Transverse colon (tissue), 4 donors: ENCODE results near the gene TRIP12. TPM values are rescaled to one million over a fixed set of nuclear protein-coding genes. Genes with fewer than 3 reads are reported as not detected.
A peak's percentile ranks its signal among the peaks of the same experiment; 100 is the strongest.

Experiments used
- DNase-seq: peaks from one replicate; pipeline ENCODE4 v3.0.0-alpha.2; 2019
- H3K27ac ChIP-seq, 4 donors: fragments of 200-600 bp; sonication (generic); 2 replicates each; pipeline ENCODE4 v1.5.1; 2016 to 2018; ENCODE audit warnings: inconsistent platforms in 4 of 4
- H3K27me3 ChIP-seq: fragments of 200-600 bp; sonication (generic); 2 replicates; pipeline ENCODE4 v1.5.1; 2017; ENCODE audit warnings: inconsistent platforms
- H3K36me3 ChIP-seq, 4 donors: fragments of 200-600 bp; sonication (generic); 2 replicates each; pipeline ENCODE4 v1.5.1; 2017 to 2019; ENCODE audit warnings: inconsistent platforms in 4 of 4
- H3K4me1 ChIP-seq, 4 donors: fragments of 200-600 bp; sonication (generic); 2 replicates each; pipeline ENCODE4 v1.5.1; 2017 to 2020; ENCODE audit warnings: inconsistent platforms in 4 of 4
- H3K4me3 ChIP-seq, 4 donors: fragments of 200-600 bp; sonication (generic); 1 replicate in 1 of 4; 2 replicates in 3 of 4; pipeline versions ENCODE4 v1.5.1 to v1.6.1; 2017 to 2019; ENCODE audit warnings: inconsistent platforms in 4 of 4
- H3K9me3 ChIP-seq, 2 donors: fragments of 200-600 bp; sonication (generic); 2 replicates each; pipeline ENCODE4 v1.5.1; 2017 to 2019; ENCODE audit warnings: inconsistent platforms in 2 of 2
- CTCF ChIP-seq, 5 experiments: fragments of 200-600 bp in 3 of 5; fragments of 450-650 bp in 2 of 5; sonication (generic) in 3 of 5; IDR thresholded peaks; 1 replicate in 2 of 5; 2 replicates in 3 of 5; pipeline ENCODE4 v1.5.1; 2016 to 2017; ENCODE audit warnings: antibody characterized with exemption in 5 of 5, inconsistent platforms in 3 of 5, mild to moderate bottlenecking in 2 of 5, moderate library complexity in 1 of 5
- EP300 ChIP-seq: sonication (generic); formaldehyde crosslinking; IDR thresholded peaks from one replicate; pipeline ENCODE4 v1.6.1; 2017; ENCODE audit warnings: antibody characterized with exemption, low read depth
- POLR2A ChIP-seq: fragments of 450-650 bp; IDR thresholded peaks from one replicate; pipeline ENCODE4 v1.6.1; 2016; ENCODE audit warnings: antibody characterized with exemption, mild to moderate bottlenecking, moderate library complexity
- POLR2AphosphoS5 ChIP-seq, 3 donors: sonication (generic); formaldehyde crosslinking; IDR thresholded peaks; one replicate each; pipeline ENCODE4 v1.6.1; 2016; ENCODE audit warnings: antibody characterized with exemption in 3 of 3
- WGBS, 2 donors: methylation state at CpG; one replicate each; pipeline ENCODE4 v1.1.5; 2018; ENCODE audit warnings: low coverage in 1 of 2; 5-methylcytosine and 5-hydroxymethylcytosine counted together
- in situ Hi-C, 4 donors: fragments of 200-750 bp; cut with MboI; loops; one replicate each; pipeline versions ENCODE4 v1.15.0 to v1.15.1; 2017; ENCODE audit warnings: low sequenced_read_pairs in 3 of 4, low pct_ligation_motif_present in 1 of 4, low pct_unique_long_range_greater_than_20kb in 1 of 4
- intact Hi-C: fragments of 100-400 bp; cut with DNase I; formaldehyde crosslinking; loops from one replicate; pipeline ENCODE4 v1.15.1; 2023; ENCODE audit warnings: low total_unique reads
- total RNA-seq, 4 donors: library from RNA; depleted of rRNA; stranded (reverse); fragments of >200 nt; gene quantifications; one replicate each; pipeline ENCODE4 v1.1.0, GENCODE V29; 2016

Gene TRIP12
- total RNA-seq, 4 donors from 2014 or later: 143 to 238 (median 158) TPM

- WGBS, 2 donors: 87 to 93% methylated on average over 6 of the region's 6 CpGs
- in situ Hi-C loops: loop anchor here in 1 of 4 donors (10.0 kb wide), 1 partner anchor 99 kb away; no protein-coding TSS in a partner anchor
- Histone ChIP-seq H3K27ac (no peak overlapping the region), H3K27me3 (no peaks in the 10 kb centered on the region), H3K36me3 (peaks cover 0 to 58% (median 16%) of the 10 kb centered on the region in 4 donors), H3K4me1 (no peaks in the 10 kb centered on the region), H3K9me3 (no peaks in the 10 kb centered on the region), H3K4me3 (no peak overlapping the region)
- DNase-seq: no peak
- TF ChIP-seq POLR2A (no peak), CTCF (IDR thresholded peaks at IDR 0.05) (no peak), EP300 (no peak), POLR2AphosphoS5 (IDR thresholded peaks at IDR 0.05) (no peak)
- intact Hi-C loops: no loop called here
Measured at GRCh38 chr2:229805559-229805958, 116.2 kb downstream of the TRIP12 start.

GRCh38 chr2:229802785-229803184, 119.0 kb downstream of the TRIP12 start:
- in situ Hi-C loops: loop anchor here in 1 of 4 donors (10.0 kb wide), 1 partner anchor 102 kb away; no protein-coding TSS in a partner anchor
- DNase-seq: no peak
- peaks cover 0 to 60% (median 19%) of the 10 kb centered on the region in 4 donors for H3K36me3 ChIP-seq
- no peaks in the 10 kb centered on the region for H3K4me1 ChIP-seq
- H3K4me3 ChIP-seq: no peak overlapping the region
- H3K27ac ChIP-seq: no peak overlapping the region
- TF ChIP-seq EP300: no peak
- no peak for TF ChIP-seq CTCF (IDR thresholded peaks at IDR 0.05)
- no peak for TF ChIP-seq POLR2A
- TF ChIP-seq POLR2AphosphoS5 (IDR thresholded peaks at IDR 0.05): no peak
- intact Hi-C loops: no loop called here
- WGBS, 2 donors: 30 to 55% methylated on average over 2 to 5 of the region's 5 CpGs
- no peaks in the 10 kb centered on the region for H3K9me3 ChIP-seq
- H3K27me3 ChIP-seq: no peaks in the 10 kb centered on the region

- DNase-seq: peak; percentile 66
- in situ Hi-C loops: loop anchor here in 1 of 4 donors (10.0 kb wide), 1 partner anchor 104 kb away; no protein-coding TSS in a partner anchor
- TF ChIP-seq EP300 (no peak), POLR2AphosphoS5 (IDR thresholded peaks at IDR 0.05) (no peak), CTCF (IDR thresholded peaks at IDR 0.05) (peak; percentile 42 to 71 (median 63)), POLR2A (no peak)
- H3K27me3 ChIP-seq: no peaks in the 10 kb centered on the region
- H3K4me1 ChIP-seq: no peaks in the 10 kb centered on the region
- no peaks in the 10 kb centered on the region for H3K9me3 ChIP-seq
- peaks cover 0 to 62% (median 20%) of the 10 kb centered on the region in 4 donors for H3K36me3 ChIP-seq
- H3K4me3 ChIP-seq: no peak overlapping the region
- intact Hi-C loops: no loop called here
- H3K27ac ChIP-seq: no peak overlapping the region
Measured at GRCh38 chr2:229800997-229801754, 120.6 kb downstream of the TRIP12 start.

GRCh38 chr2:229798446-229799155, 123.2 kb downstream of the TRIP12 start:
- H3K27me3 ChIP-seq: no peaks in the 10 kb centered on the region
- H3K4me1 ChIP-seq: no peaks in the 10 kb centered on the region
- H3K27ac ChIP-seq: no peak overlapping the region
- H3K4me3 ChIP-seq: no peak overlapping the region
- H3K9me3 ChIP-seq: no peaks in the 10 kb centered on the region
- no peak for DNase-seq
- H3K36me3 ChIP-seq: peaks cover 0 to 66% (median 25%) of the 10 kb centered on the region in 4 donors
- 76 to 88% methylated on average over 4 to 5 of the region's 5 CpGs for WGBS, 2 donors
- intact Hi-C loops: no loop called here
- TF ChIP-seq CTCF (IDR thresholded peaks at IDR 0.05) (no peak), POLR2A (no peak), POLR2AphosphoS5 (IDR thresholded peaks at IDR 0.05) (no peak), EP300 (no peak)
- in situ Hi-C loops: no loop called here
